Esophagus muscularis mucosa (tissue), 4 donors: ENCODE measurements around the gene SEC61A1.

Experiments used
- CTCF ChIP-seq, 3 experiments: fragments of 200-600 bp in 2 of 3; fragments of 450-650 bp in 1 of 3; sonication (generic) in 2 of 3; IDR thresholded peaks; one replicate each; pipeline ENCODE4 v1.5.1; 2017 to 2019; ENCODE audit warnings: antibody characterized with exemption in 3 of 3, mild to moderate bottlenecking in 2 of 3, moderate library complexity in 1 of 3
- EP300 ChIP-seq: sonication (generic); formaldehyde crosslinking; IDR thresholded peaks from one replicate; pipeline ENCODE4 v1.6.1; 2017; ENCODE audit warnings: antibody characterized with exemption
- POLR2A ChIP-seq: fragments of 450-650 bp; IDR thresholded peaks from one replicate; pipeline ENCODE4 v1.6.1; 2017; ENCODE audit warnings: antibody characterized with exemption, moderate library complexity, mild to moderate bottlenecking, low read depth

GRCh38 chr3:128077202-128077624 lies 25.0 kb downstream of the SEC61A1 start:
- TF ChIP-seq CTCF (IDR thresholded peaks at IDR 0.05), result no peak
- TF ChIP-seq POLR2A, result no peak
- TF ChIP-seq EP300, result no peak
